ENCODE measurements around the gene VPS13A.

Gene VPS13A

DNA sequence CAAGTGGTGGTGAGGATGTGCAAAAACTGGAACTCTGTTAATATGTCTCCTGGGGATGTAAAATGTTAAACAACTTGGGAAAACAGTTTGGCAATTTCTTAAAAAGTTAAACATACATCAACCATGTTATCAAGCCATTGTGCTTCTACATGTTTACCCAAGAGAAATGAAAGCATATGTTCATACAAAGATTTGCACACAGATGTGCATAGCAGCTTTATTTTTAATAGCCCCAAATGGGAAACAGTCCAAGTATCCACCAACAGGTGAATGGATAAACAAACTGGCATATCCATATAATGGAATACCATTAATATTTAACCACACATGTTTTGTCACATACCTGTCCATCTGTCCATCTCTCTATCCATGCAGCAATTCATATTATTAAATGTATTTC, 6.2 kb downstream of the VPS13A start:
- H3K4me3 ChIP-seq (ENCODE audit: low read depth, low read length), result no peak overlapping the region
- TF ChIP-seq, protein P1, sequence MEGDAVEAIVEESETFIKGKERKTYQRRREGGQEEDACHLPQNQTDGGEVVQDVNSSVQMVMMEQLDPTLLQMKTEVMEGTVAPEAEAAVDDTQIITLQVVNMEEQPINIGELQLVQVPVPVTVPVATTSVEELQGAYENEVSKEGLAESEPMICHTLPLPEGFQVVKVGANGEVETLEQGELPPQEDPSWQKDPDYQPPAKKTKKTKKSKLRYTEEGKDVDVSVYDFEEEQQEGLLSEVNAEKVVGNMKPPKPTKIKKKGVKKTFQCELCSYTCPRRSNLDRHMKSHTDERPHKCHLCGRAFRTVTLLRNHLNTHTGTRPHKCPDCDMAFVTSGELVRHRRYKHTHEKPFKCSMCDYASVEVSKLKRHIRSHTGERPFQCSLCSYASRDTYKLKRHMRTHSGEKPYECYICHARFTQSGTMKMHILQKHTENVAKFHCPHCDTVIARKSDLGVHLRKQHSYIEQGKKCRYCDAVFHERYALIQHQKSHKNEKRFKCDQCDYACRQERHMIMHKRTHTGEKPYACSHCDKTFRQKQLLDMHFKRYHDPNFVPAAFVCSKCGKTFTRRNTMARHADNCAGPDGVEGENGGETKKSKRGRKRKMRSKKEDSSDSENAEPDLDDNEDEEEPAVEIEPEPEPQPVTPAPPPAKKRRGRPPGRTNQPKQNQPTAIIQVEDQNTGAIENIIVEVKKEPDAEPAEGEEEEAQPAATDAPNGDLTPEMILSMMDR (IDR thresholded peaks at IDR 0.05; ENCODE audit: borderline replicate concordance, insufficient read depth, low read depth, low read length), result no peak

DNA sequence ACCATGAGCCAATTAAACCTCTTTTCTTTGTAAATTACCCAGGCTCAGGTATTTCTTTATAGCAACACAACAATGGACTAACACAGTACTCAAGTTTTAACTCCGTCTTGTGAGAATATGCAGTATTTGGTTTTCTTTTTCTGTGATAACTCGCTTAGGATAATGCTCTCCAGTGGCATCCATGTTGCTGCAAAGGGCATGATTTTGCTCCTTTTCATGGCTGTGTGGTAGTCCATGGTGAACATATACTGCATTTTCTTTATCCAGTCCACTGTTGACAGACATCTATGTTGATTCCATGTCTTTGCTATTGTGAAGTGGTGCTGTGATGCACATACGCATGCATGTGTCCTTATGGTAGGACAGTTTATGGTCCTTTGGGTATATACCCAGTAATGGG, 10.9 kb downstream of the VPS13A start:
- no peak overlapping the region for H3K4me3 ChIP-seq (ENCODE audit: low read depth, low read length)
- TF ChIP-seq, protein P1 (IDR thresholded peaks at IDR 0.05; ENCODE audit: borderline replicate concordance, insufficient read depth, low read depth, low read length), result no peak

DNA sequence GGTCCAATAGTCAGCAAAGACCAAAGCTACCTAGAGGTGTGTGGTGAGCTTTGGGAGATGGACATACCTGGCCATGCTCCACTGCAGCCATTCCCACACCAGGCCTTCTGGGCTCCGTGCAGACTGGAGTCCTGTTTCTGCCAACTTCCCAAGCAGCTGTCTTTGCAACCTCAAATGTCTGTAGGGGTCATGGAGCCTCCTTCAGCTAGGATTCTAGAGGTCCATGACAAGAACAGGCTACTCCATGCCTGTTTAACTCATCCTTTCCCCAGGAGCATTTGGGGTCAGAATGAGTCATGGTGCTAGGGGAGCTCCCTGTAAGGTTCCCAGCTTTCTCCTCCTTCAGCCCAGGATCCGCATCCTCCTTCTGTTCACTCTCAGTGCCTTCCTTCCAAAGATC, 17.1 kb downstream of the VPS13A start:
- H3K4me3 ChIP-seq (ENCODE audit: low read depth, low read length), result no peak overlapping the region
- TF ChIP-seq, protein P1 (IDR thresholded peaks at IDR 0.05; ENCODE audit: borderline replicate concordance, insufficient read depth, low read depth, low read length), result no peak

DNA sequence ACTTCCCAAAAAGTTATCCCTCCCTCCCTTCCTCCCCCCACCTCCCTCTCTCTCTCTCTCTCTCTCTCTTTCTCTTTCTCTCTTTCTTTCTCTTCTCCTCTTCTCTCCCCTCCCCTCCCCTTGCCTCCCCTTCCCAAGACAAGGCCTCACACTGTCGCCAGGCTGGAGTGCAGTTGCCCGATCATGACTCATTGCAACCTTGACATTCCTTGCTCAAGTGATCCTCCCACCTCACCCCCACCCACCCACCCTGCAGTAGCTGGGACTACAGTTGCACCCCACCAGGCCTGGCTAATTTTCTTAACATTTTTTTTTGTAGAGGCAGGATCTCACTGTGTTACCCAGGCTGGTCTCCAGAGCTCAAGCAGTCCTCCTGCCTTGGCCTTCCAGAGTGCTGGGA, 32.8 kb downstream of the VPS13A start:
- TF ChIP-seq, protein P1 (IDR thresholded peaks at IDR 0.05; ENCODE audit: borderline replicate concordance, insufficient read depth, low read depth, low read length), result no peak

DNA sequence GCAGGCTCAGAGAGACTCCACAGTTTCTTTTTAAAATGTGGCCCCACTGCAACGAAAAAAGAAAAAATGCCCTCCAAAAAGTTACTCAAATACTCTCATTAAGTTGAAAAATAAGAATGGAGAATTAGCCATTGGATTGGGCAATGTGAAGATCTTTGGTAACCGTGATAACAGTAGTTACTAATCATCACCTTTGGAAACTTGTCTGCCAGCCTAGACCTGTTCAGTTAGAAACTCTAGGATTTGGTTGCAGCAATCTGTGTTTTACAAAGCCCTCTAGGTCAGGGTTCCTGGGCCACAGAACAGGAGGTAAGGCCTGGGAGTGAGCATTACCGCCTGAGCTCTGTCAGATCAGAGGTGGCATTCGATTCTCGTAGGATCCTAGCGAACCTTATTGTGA, 34.2 kb downstream of the VPS13A start:
- TF ChIP-seq, protein P1 (IDR thresholded peaks at IDR 0.05; ENCODE audit: borderline replicate concordance, insufficient read depth, low read depth, low read length), result no peak
- no peak overlapping the region for H3K4me3 ChIP-seq (ENCODE audit: low read depth, low read length)

More for the DNA sequence above, 32.8 kb downstream of the VPS13A start:
- H3K4me3 ChIP-seq (ENCODE audit: low read depth, low read length), result no peak overlapping the region

DNA sequence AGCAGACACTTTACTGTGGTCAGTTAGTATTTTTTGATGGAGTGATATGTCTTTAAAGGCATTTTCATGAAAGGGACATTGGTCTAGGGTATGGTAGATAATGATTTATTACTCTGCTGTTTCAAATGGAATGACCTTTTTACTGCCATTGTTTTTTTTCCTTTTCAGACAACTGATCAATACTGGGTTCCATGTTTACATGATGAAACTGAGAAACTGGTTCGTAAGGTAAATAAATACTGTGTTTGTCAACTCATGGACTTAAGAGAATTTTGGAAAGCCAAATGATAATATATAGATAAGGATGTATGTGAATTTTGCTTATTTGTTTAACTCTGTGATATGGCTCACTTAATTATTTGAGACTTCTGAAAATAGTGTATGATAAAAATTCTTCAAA, 35.5 kb downstream of the VPS13A start:
- TF ChIP-seq, protein P1 (IDR thresholded peaks at IDR 0.05; ENCODE audit: borderline replicate concordance, insufficient read depth, low read depth, low read length), result no peak
- H3K4me3 ChIP-seq (ENCODE audit: low read depth, low read length), result no peak overlapping the region

DNA sequence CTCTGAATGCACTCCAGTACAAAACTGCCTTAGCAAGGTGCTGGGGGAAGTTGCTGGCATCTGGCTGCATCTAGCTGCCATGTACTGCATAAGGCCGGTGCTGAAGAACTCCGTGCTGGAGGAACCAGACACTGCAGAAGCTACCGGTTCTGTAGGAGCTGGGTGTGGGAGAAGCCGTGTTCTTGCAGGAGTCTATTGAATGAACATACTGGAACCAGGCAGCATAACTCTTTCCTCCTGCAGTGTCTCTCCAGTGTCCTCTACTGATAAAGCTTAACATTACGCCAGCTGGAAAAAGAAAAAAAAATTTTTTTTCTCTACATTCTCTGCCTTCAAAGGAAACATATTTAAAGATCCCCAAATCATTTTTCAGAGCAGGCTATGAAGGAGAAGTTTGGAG, 38.5 kb downstream of the VPS13A start:
- H3K4me3 ChIP-seq (ENCODE audit: low read depth, low read length), result no peak overlapping the region

More for the DNA sequence above, 38.5 kb downstream of the VPS13A start:
- TF ChIP-seq, protein P1 (IDR thresholded peaks at IDR 0.05; ENCODE audit: borderline replicate concordance, insufficient read depth, low read depth, low read length), result no peak
